ENCODE measurements around the gene PRPF4.
A peak's percentile ranks its signal among the peaks of the same experiment; 100 is the strongest.
"Not testable (repeated sequence)": the region's sequence is repeated elsewhere in the genome, so short reads cannot be mapped to it uniquely, and the experiment has no call there.

Gene PRPF4

DNA sequence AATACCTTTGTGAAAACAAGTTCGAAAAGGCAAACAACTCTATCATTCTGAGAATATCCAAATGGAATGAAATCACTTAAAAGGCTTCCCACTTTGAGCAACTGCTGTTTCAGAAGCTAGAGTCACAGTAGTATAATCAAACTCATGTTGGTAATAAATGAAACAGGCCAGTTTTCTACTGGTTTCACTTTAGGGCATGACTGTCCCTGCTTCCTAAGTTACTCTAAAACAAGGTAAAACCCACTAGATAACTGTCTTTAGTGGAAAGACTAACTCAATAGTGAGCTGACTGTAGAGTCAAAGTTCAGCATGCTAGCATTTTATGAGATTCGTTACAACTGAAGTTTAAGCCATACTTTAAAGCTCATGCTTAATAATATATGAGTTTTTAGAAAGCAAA, 6.1 kb upstream of the PRPF4 start:
- DNase-seq, result no peak

DNA sequence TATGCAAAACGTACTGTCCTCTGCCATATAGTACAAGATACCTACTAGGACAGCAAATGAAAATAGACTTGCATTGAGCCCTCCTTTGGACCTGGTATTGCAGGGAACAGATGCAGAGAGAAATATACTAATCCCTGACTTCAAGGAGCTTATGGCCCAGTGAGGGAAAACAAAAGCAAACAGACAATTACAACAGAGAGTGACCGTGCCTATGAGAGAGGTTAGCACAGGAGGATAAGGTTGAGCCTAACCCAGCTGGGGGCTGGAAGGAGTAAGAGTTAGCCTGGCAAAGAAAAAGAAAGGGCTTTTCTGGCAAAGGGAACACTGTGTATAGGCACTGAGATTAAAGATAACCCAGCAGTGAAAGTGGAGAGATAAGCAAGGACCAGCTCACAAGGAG, 5.6 kb upstream of the PRPF4 start:
- DNase-seq, result no peak

DNA sequence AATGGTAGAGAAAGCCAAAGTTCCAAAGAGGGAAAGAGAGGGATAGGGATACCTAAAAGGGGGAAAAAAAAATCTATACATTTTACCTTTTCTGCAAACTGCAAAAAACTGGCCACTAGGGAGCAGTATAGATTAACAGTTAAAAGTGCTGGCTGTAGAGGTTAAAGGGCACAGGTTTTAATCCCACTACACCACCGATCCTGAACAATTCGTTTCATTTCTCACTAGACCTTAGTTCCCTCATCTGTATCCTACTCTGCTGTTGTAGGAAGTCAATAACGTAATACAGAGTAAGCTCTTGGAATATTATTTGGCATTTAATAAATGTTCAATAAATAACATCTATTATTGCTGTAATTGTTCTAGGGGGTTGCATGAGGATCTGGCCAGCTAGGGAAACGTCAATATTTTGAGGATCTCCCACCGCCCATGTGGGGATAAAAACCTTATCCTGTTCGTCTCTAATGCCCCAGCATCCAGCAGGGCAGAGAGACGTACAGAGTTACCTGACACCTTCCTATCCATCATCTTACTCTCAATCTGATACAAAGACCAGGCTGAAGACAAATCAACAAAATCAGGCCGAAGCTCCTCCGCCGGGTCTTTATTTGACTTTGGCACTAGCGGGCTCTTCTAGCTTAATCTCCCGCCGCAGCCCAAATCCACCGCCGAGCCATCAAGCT, 843 bp upstream of the PRPF4 start:
- DNase-seq, result peak in 2 of 5 experiments; percentile 44 to 67

DNA sequence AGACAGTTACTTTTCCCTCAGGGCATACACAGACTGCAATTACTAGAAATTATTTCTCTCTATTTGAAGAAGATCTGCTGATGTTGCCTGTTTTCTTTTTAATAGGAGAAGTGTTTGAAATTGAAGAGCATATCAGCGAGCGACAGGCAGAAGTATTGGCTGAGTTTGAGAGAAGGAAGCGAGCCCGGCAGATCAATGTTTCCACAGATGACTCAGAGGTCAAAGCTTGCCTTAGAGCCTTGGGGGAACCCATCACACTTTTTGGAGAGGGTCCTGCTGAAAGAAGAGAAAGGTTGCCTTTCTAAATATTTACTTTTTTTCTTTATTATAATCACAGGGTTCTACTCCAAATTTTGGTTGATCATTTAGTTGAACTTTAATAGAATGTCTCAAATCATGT, 3.4 kb downstream of the PRPF4 start:
- no peak for DNase-seq

DNA sequence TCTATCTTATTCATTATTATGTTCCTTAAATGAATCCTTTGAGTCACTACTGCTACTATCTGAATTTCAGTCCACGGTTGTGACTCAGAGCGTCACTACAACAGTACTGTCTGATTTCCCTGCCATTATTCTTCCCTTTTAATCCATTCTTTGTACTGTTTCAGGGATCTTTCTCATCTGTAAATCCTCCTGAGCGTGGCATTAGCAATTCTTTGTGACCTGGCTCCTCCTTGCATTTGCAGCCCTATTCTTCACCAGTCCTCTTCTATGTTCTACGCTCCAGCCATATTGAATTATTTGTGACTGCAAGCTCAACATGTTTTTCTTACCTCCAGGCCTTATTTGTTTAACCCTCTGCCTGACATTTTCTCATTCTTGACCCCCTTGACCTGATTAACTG, 5.9 kb downstream of the PRPF4 start:
- no peak for DNase-seq

DNA sequence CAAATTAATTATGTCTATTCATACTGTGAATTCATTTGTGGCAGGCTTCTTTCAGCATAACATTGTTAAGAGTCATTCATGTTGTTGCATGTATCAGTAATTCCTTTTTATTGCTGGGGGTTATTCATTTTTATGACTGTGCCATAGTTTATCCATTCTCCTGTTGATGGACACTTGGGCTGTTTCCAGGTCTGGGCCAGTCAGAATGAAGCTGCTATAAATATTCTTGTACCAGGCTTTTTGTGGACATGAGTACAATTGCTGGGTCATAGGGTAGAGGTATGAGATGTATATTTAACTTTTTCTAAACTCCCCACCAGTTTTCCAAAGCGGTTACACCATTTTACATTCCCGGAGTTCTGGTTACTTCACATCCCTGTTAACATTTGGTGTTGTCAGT, 13.6 kb downstream of the PRPF4 start:
- no peak for DNase-seq

- no peak for DNase-seq
Observed at GRCh38 chr9:113290052-113290607, 14.7 kb downstream of the PRPF4 start.

DNA sequence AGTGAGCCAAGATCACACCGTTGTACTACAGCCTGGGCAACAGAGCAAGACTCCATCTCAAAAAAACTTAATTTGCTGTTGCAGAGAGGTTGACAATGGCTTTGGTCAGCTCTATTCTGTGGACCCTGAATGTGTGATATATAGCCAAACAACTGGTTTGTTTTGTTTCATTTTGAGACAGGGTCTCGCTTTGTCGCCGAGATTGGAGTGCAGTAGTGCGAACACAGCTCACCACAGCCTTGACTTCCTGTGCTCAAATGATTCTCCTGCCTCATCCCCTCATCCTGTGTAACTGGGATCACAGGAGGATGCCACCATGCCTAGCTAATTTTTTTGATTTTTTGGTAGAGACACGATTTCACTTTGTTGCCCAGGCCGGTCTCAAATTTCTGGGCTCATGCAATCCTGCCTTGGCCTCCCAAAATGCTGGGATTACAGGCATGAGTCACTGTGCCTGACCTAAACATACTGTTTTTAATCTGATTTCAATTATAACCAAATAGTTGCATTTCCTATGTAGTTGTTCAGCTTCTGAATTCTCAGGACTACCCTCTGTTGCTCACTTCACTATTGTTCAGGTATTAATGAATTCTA, 17.9 kb downstream of the PRPF4 start:
- DNase-seq, result peak in 1 of 5 experiments; percentile 27

GRCh38 chr9:113296247-113296646, 20.8 kb downstream of the PRPF4 start:
- DNase-seq, result not testable (repeated sequence)

- DNase-seq, result no peak
Observed at GRCh38 chr9:113296796-113297558, 21.5 kb downstream of the PRPF4 start.

DNA sequence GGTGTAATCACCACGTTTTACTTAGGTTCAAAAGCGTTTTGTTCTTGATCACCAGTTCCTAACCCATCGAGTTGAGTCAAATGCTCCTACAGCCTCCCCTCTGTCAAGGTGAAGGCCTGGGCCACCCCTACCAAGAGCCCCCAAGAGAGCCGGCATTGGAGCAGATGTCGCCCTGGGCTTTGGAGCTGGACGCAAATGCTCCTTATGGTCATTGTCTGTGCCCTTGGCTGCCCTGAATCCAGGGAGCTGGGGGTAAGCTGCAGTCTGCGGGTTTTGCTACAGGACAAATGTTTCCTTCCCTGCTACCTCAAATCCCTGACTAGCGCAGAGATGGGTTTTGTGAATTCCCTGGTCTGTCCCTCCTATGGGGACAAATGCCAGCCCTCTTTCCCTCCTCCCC, 22.9 kb downstream of the PRPF4 start:
- DNase-seq, result no peak

GRCh38 chr9:113298924-113299770, 23.7 kb downstream of the PRPF4 start:
- no peak for DNase-seq

- no peak for DNase-seq
Observed at GRCh38 chr9:113299800-113300292, 24.4 kb downstream of the PRPF4 start.

GRCh38 chr9:113301548-113301947, 26.1 kb downstream of the PRPF4 start:
- no peak for DNase-seq

GRCh38 chr9:113302792-113303418, 27.4 kb downstream of the PRPF4 start, which contains the start of gene RNF183:
RNF183 (minus strand) TSS chr9:113303376; CDS start chr9:113298184, 5,192 bp downstream.
- DNase-seq, result no peak

- no peak for DNase-seq
Observed at GRCh38 chr9:113306566-113306965, 31.1 kb downstream of the PRPF4 start.

- DNase-seq, result no peak
Observed at GRCh38 chr9:113307396-113307975, 32.0 kb downstream of the PRPF4 start.

DNA sequence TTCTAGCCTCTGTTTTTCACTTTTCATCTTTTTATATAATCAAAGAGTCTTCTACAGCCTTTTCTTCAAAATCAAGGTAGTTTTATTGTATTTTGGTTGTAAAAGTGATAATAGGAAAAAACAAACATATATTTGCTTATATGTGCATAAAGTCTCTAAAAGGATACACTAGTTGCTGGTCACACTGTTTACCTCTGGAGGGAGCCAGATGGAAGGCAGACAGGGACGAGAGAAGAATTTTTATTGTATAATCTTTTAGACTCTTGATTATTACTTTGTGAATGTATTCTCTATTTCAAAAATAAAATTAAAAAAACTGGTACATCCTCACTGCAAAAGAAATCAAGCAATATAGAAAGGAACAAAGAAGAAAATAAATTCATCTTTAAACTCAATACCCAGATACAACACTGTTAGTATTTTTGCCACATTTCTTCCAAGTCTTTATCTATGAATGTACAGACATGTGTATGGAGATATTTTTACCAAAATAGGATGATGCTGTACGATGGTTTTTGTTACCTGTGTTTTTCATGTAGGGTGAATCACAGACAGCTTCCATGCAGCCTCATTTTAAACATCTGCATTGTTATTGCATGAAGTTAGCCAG, 33.9 kb downstream of the PRPF4 start:
- DNase-seq, result peak in 2 of 5 experiments; percentile 3 to 56

GRCh38 chr9:113310538-113310937, 35.1 kb downstream of the PRPF4 start:
- DNase-seq, result peak in 1 of 5 experiments; percentile 38

DNA sequence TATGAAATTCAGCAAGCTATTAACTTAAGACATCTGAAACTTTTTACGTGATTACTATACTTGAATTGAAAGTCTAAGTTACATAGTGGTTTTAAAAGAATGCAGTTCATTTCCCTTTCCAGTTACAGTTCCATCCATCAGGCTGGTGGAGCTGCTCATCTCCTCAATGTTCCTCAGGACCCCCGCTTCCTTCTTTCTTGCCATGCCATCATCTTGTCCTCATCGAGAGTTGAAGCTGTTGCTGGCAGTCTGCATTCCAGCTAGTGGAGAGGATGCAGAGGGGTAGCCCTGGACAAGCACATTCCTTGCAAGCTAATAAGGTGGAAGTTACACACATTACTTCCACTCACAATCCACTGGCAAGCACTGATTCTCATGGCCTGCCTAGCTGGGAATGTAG, 36.5 kb downstream of the PRPF4 start:
- no peak for DNase-seq

- DNase-seq, result no peak
Observed at GRCh38 chr9:113313261-113313660, 37.8 kb downstream of the PRPF4 start.

All from T-helper 2 cell (primary cell).